HEK293 (cell line): ENCODE results near the gene BCOR.
A peak's percentile ranks its signal among the peaks of the same experiment; 100 is the strongest.

Source experiments
- CTCF ChIA-PET: fragments of 350-600 bp; formaldehyde crosslinking; extraction: SDS; loops from one replicate; lab custom pipeline; 2021; ENCODE audit warnings: antibody characterized with exemption; lab: Yijun Ruan, JAX
- POLR2A ChIA-PET: fragments of 300-600 bp; formaldehyde crosslinking; extraction: SDS; loops from one replicate; lab custom pipeline; 2020; ENCODE audit warnings: antibody characterized with exemption, inconsistent platforms; lab: Yijun Ruan, JAX
- H3K27ac ChIP-seq: fragments of 200-500 bp; sonication (Bioruptor generic); 2 replicates; pipeline ENCODE4 v1.5.1; 2014; ENCODE audit warnings: low read depth, low read length, control low read depth, inconsistent platforms; ENCODE audit errors: extremely low read depth
- H3K36me3 ChIP-seq, 2 experiments: fragments of 200-500 bp in 1 of 2; sonication (Bioruptor generic) in 1 of 2; 1 replicate in 1 of 2; 2 replicates in 1 of 2; pipeline ENCODE4 v1.5.1; 2014 to 2017; ENCODE audit warnings: inconsistent platforms in 2 of 2, low read length in 2 of 2; ENCODE audit not compliant: control insufficient read depth in 2 of 2, insufficient read depth in 1 of 2
- H3K4me1 ChIP-seq: fragments of 200-500 bp; sonication (Bioruptor generic); 2 replicates; pipeline ENCODE4 v1.5.1; 2014; ENCODE audit warnings: mild to moderate bottlenecking, low read length, inconsistent platforms; ENCODE audit not compliant: control insufficient read depth, insufficient read depth
- H3K4me3 ChIP-seq: 2 replicates; pipeline ENCODE4 v1.5.1; 2011; ENCODE audit warnings: low read depth, mild to moderate bottlenecking, control low read depth, low read length, moderate library complexity
- H3K9me3 ChIP-seq: fragments of 200-500 bp; sonication (Bioruptor generic); 2 replicates; pipeline ENCODE4 v1.5.1; 2014; ENCODE audit warnings: low read depth, low read length, inconsistent platforms; ENCODE audit not compliant: control insufficient read depth, insufficient read depth
- GLI2 ChIP-seq: fragments of 450-650 bp; formaldehyde crosslinking; IDR thresholded peaks from 2 replicates; pipeline ENCODE4; 2017; ENCODE audit warnings: missing biosample characterization, missing genetic modification characterization, low read depth, borderline replicate concordance
- KLF9 ChIP-seq: fragments of 450-650 bp; formaldehyde crosslinking; IDR thresholded peaks from 2 replicates; pipeline ENCODE4 v1.5.1; 2016; ENCODE audit warnings: missing biosample characterization, missing genetic modification characterization, low read depth
- REPIN1 ChIP-seq: fragments of 450-650 bp; formaldehyde crosslinking; IDR thresholded peaks from 2 replicates; pipeline ENCODE4 v1.5.1; 2017; ENCODE audit warnings: missing biosample characterization, missing genetic modification characterization, low read depth
- SALL2 ChIP-seq: fragments of 450-650 bp; formaldehyde crosslinking; IDR thresholded peaks from 2 replicates; pipeline ENCODE4 v1.5.0; 2017; ENCODE audit warnings: missing biosample characterization, mild to moderate bottlenecking, missing genetic modification characterization, borderline replicate concordance
- SCRT2 ChIP-seq: fragments of 450-650 bp; formaldehyde crosslinking; IDR thresholded peaks from 2 replicates; pipeline ENCODE4 v1.5.1; 2016; ENCODE audit warnings: missing biosample characterization, missing genetic modification characterization
- TRIM28 ChIP-seq: IDR thresholded peaks from 2 replicates; pipeline ENCODE4 v1.6.1; 2011; ENCODE audit warnings: low read length, control low read depth, borderline replicate concordance
- WT1 ChIP-seq: fragments of 450-650 bp; formaldehyde crosslinking; IDR thresholded peaks from 2 replicates; pipeline ENCODE4 v1.5.1; 2016; ENCODE audit warnings: missing biosample characterization, missing genetic modification characterization
- ZBTB17 ChIP-seq: fragments of 450-650 bp; formaldehyde crosslinking; IDR thresholded peaks from 2 replicates; pipeline ENCODE4 v1.5.1; 2016; ENCODE audit warnings: missing biosample characterization, missing genetic modification characterization
- ZBTB20 ChIP-seq: fragments of 450-650 bp; formaldehyde crosslinking; IDR thresholded peaks from 2 replicates; pipeline ENCODE4 v1.5.1; 2016; ENCODE audit warnings: missing biosample characterization, missing genetic modification characterization
- ZBTB48 ChIP-seq: fragments of 450-650 bp; formaldehyde crosslinking; IDR thresholded peaks from 2 replicates; pipeline ENCODE4 v1.5.1; 2016; ENCODE audit warnings: missing biosample characterization, missing genetic modification characterization
- ZBTB8A ChIP-seq: fragments of 450-650 bp; formaldehyde crosslinking; IDR thresholded peaks from 2 replicates; pipeline ENCODE4 v1.5.1; 2016; ENCODE audit warnings: missing biosample characterization, missing genetic modification characterization
- ZFP41 ChIP-seq: fragments of 450-650 bp; formaldehyde crosslinking; IDR thresholded peaks from 2 replicates; pipeline ENCODE4 v1.5.1; 2016; ENCODE audit warnings: missing biosample characterization, missing genetic modification characterization, borderline replicate concordance
- ZFP69B ChIP-seq: fragments of 450-650 bp; formaldehyde crosslinking; IDR thresholded peaks from 2 replicates; pipeline ENCODE4 v1.5.1; 2016; ENCODE audit warnings: missing biosample characterization, missing genetic modification characterization
- ZIC2 ChIP-seq: fragments of 450-650 bp; formaldehyde crosslinking; IDR thresholded peaks from 2 replicates; pipeline ENCODE4 v1.5.1; 2016; ENCODE audit warnings: missing biosample characterization, missing genetic modification characterization
- ZNF132 ChIP-seq: fragments of 450-650 bp; formaldehyde crosslinking; IDR thresholded peaks from 2 replicates; pipeline ENCODE4 v1.5.1; 2017; ENCODE audit warnings: missing biosample characterization, missing genetic modification characterization, borderline replicate concordance
- ZNF169 ChIP-seq: fragments of 450-650 bp; formaldehyde crosslinking; IDR thresholded peaks from 2 replicates; pipeline ENCODE4 v1.5.1; 2016; ENCODE audit warnings: missing biosample characterization, missing genetic modification characterization
- ZNF248 ChIP-seq: fragments of 450-650 bp; formaldehyde crosslinking; IDR thresholded peaks from 2 replicates; pipeline ENCODE4 v1.5.1; 2017; ENCODE audit warnings: missing biosample characterization, missing genetic modification characterization
- ZNF311 ChIP-seq: fragments of 450-650 bp; formaldehyde crosslinking; IDR thresholded peaks from 2 replicates; pipeline ENCODE4 v1.5.1; 2017; ENCODE audit warnings: missing biosample characterization, missing genetic modification characterization, borderline replicate concordance
- ZNF391 ChIP-seq: fragments of 450-650 bp; formaldehyde crosslinking; IDR thresholded peaks from 2 replicates; pipeline ENCODE4 v1.5.1; 2016; ENCODE audit warnings: low read depth, missing biosample characterization, missing genetic modification characterization, borderline replicate concordance
- ZNF433 ChIP-seq: fragments of 450-650 bp; formaldehyde crosslinking; IDR thresholded peaks from 2 replicates; pipeline ENCODE4 v1.5.1; 2016; ENCODE audit warnings: missing biosample characterization, missing genetic modification characterization, low read depth
- ZNF473 ChIP-seq: fragments of 450-650 bp; formaldehyde crosslinking; IDR thresholded peaks from 2 replicates; pipeline ENCODE4 v1.5.1; 2017; ENCODE audit warnings: missing biosample characterization, missing genetic modification characterization
- ZNF514 ChIP-seq: fragments of 450-650 bp; formaldehyde crosslinking; IDR thresholded peaks from 2 replicates; pipeline ENCODE4 v1.5.1; 2016; ENCODE audit warnings: missing biosample characterization, missing genetic modification characterization
- ZNF549 ChIP-seq: fragments of 450-650 bp; IDR thresholded peaks from 2 replicates; pipeline ENCODE4 v1.5.1; 2018; ENCODE audit warnings: missing biosample characterization, missing genetic modification characterization, mild to moderate bottlenecking, inconsistent platforms, moderate library complexity
- ZNF610 ChIP-seq: fragments of 450-650 bp; formaldehyde crosslinking; IDR thresholded peaks from 2 replicates; pipeline ENCODE4 v1.5.1; 2016; ENCODE audit warnings: missing biosample characterization, missing genetic modification characterization, borderline replicate concordance
- ZNF658 ChIP-seq: fragments of 450-650 bp; formaldehyde crosslinking; IDR thresholded peaks from 2 replicates; pipeline ENCODE4; 2016; ENCODE audit warnings: missing biosample characterization, missing genetic modification characterization
- ZNF670 ChIP-seq: fragments of 450-650 bp; formaldehyde crosslinking; IDR thresholded peaks from 2 replicates; pipeline ENCODE4 v1.5.1; 2016; ENCODE audit warnings: missing biosample characterization, missing genetic modification characterization, low read depth
- ZNF776 ChIP-seq: fragments of 450-650 bp; formaldehyde crosslinking; IDR thresholded peaks from 2 replicates; pipeline ENCODE4 v1.5.0; 2017; ENCODE audit warnings: missing biosample characterization, missing genetic modification characterization, borderline replicate concordance
- ZNF837 ChIP-seq: fragments of 450-650 bp; formaldehyde crosslinking; IDR thresholded peaks from 2 replicates; pipeline ENCODE4 v1.5.1; 2016; ENCODE audit warnings: missing biosample characterization, missing genetic modification characterization
- TF ChIP-seq, protein P1 (sequence below): fragments of 450-650 bp; formaldehyde crosslinking; IDR thresholded peaks from 2 replicates; pipeline ENCODE4 v1.5.1; 2016; ENCODE audit warnings: missing biosample characterization, missing genetic modification characterization, borderline replicate concordance

BCOR gene

DNA sequence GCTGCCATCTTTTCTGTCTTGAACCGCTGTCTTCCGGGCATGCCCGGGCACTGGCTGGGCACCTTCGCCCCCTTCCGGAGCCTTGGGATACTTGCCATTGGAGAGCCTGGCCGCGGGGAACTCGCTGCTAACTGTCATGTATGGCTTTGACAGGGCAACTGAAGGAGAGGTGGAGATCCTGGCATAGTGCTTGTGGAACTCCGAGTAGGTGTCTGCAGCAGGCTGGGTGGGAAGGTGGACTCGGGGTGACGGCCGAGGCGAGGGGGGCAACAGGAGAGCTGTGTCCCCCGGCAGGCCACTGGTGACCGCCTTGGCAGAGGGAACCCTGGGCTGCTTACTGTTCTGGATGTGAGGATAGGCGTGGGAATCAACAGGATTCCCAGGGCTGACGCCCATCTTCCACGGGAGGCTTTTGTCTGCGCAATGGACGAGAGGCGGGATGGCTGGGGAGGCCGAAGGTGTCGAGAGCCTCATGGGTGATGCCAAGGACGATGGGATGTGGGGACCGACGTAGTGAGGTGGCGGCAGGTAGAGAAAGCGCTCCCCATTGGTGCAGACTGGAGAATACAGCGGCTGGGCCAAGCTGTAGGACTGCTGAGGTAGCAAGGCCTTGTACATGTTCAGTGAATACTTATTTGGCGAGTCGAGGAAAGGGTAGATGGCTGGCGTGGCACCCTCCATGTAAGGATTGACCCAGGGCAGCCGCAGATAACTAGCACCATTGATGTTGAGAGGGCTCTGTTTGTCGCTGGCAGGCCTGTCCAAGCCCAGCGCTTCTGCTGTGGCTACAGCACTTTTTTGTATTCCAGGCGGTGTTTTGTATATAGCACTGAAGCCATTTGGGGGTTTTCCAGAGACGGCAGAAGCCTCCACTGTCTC, 23.4 kb downstream of the BCOR start:
- no peak overlapping the region for H3K27ac ChIP-seq
- H3K9me3 ChIP-seq, result no peaks in the 10 kb centered on the region
- ChIA-PET POLR2A (no interaction called here), CTCF (interaction anchor here (0.6 kb wide), 1 partner anchor 1179 kb away, joined by 3 read pairs; no protein-coding TSS in a partner anchor)
- H3K4me1 ChIP-seq, result no peaks in the 10 kb centered on the region; the same call in 1 of the 2 replicates
- TF ChIP-seq ZNF837, result no peak
- no peak for TF ChIP-seq ZFP69B
- TF ChIP-seq ZFP41 (tag by site-specific recombination), result no peak
- TF ChIP-seq ZNF776 (tag by site-specific recombination), result no peak
- TF ChIP-seq ZNF514, result no peak
- no peak for TF ChIP-seq ZNF433
- H3K36me3 ChIP-seq, result peaks cover 21 to 97% of the 10 kb centered on the region in 2 experiments
- no peak overlapping the region for H3K4me3 ChIP-seq

DNA sequence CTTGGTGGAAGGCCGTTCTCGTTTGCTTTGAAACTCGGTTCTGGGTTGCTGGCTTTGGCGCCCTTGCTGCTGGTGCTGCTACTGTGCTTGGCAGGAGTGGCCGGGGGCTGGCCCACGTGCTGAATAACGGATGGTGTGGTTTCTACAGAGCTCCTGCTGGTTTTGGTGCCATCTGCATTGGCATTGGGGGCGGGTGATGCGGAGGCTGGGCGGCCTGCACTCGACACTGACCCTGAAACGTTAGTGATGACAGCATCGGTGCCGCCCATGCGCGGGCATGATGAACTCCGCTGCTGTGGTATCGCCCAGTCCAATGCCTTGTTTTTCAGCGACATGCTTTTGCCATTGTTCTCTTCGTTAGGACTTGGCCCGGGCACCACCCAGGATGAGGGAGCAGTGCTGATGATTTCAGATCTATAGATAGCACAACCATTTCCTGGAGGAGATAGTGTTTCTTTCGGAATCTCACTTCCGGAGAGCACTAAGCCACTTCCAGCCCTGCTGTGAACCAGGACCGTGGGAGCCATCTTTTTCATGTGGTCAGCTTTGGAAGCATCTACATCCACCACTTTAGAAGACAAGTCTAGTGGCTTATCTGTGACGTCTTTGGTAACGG, 24.2 kb downstream of the BCOR start:
- H3K4me1 ChIP-seq, result no peaks in the 10 kb centered on the region
- no peaks in the 10 kb centered on the region for H3K9me3 ChIP-seq
- H3K4me3 ChIP-seq, result no peak overlapping the region
- H3K27ac ChIP-seq, result no peak overlapping the region
- no peak for TF ChIP-seq WT1 (tag by site-specific recombination)
- TF ChIP-seq ZBTB48, result no peak
- TF ChIP-seq ZNF549, result no peak
- peaks cover 25 to 99% of the 10 kb centered on the region in 2 experiments for H3K36me3 ChIP-seq
- ChIA-PET CTCF (no interaction called here), POLR2A (no interaction called here)

DNA sequence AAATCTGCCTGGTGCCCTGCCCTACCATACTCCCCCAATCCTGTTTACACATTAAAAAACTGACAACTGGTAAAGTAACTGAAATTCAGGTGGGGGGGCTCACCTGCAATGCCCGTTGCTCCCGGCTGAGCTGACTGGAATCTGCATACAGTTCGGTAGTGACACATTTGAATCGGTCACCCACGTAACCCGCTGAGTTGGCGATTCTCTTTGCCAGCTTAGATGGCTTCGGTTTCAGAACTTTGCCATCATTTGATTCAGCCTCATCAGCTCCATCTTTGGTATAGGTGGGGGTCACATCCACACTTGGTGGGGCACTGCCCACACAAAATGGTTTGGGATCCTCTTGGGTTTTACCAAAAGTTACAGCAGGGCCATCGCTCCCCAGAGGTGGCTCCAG, 25.5 kb downstream of the BCOR start:
- Histone ChIP-seq H3K4me1 (no peaks in the 10 kb centered on the region), H3K36me3 (peaks cover 25 to 100% of the 10 kb centered on the region in 2 experiments), H3K27ac (no peak overlapping the region), H3K9me3 (no peaks in the 10 kb centered on the region), H3K4me3 (no peak overlapping the region)
- POLR2A ChIA-PET, result no interaction called here
- TF ChIP-seq ZNF311 (tag by site-specific recombination) (no peak), ZNF473 (tag by site-specific recombination) (no peak), ZBTB20 (tag by site-specific recombination) (no peak), ZNF391 (tag by site-specific recombination) (no peak), ZNF658 (tag by site-specific recombination) (no peak), ZNF132 (tag by site-specific recombination) (no peak)
- TF ChIP-seq, protein P1, sequence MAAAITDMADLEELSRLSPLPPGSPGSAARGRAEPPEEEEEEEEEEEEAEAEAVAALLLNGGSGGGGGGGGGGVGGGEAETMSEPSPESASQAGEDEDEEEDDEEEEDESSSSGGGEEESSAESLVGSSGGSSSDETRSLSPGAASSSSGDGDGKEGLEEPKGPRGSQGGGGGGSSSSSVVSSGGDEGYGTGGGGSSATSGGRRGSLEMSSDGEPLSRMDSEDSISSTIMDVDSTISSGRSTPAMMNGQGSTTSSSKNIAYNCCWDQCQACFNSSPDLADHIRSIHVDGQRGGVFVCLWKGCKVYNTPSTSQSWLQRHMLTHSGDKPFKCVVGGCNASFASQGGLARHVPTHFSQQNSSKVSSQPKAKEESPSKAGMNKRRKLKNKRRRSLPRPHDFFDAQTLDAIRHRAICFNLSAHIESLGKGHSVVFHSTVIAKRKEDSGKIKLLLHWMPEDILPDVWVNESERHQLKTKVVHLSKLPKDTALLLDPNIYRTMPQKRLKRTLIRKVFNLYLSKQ (tag by site-specific recombination), result no peak
- CTCF ChIA-PET, result no interaction called here

DNA sequence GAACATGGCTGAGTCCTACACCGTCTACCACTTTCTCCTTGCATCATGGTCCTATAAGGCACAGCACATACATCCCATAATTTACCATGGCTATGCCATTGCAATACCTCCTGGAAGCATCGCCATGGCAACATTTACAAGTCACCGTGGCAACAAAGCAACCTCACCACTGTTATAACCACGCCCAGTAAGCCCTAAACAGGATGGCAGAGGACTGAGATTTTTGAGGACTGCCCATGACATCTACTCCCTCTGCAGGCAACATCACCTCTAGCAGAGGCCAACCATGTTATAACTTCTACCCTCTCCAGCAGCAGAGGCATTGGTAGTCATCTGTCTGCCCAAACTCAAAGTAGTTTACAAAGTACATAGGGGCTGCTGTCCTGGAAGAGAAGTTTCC, 29.7 kb downstream of the BCOR start:
- ChIA-PET POLR2A (no interaction called here), CTCF (no interaction called here)
- no peaks in the 10 kb centered on the region for H3K4me1 ChIP-seq
- H3K4me3 ChIP-seq, result no peak overlapping the region
- H3K36me3 ChIP-seq, result peaks cover 24 to 100% of the 10 kb centered on the region in 2 experiments
- H3K27ac ChIP-seq, result no peak overlapping the region
- no peaks in the 10 kb centered on the region for H3K9me3 ChIP-seq
- no peak for TF ChIP-seq ZBTB8A (tag by site-specific recombination)
- TF ChIP-seq GLI2 (tag by site-specific recombination), result no peak
- no peak for TF ChIP-seq ZIC2 (tag by site-specific recombination)
- no peak for TF ChIP-seq ZNF248 (tag by site-specific recombination)
- no peak for TF ChIP-seq TRIM28
- TF ChIP-seq SALL2 (tag by site-specific recombination), result no peak
- no peak for TF ChIP-seq REPIN1 (tag by site-specific recombination)
- TF ChIP-seq ZNF169, result no peak
- no peak for TF ChIP-seq ZNF670
- TF ChIP-seq SCRT2 (tag by site-specific recombination), result no peak
- no peak for TF ChIP-seq ZNF610 (tag by site-specific recombination)
- peak; percentile 24; the same call in 1 of the 2 replicates for TF ChIP-seq ZBTB17 (tag by site-specific recombination)
- no peak for TF ChIP-seq KLF9 (tag by site-specific recombination)
- no peak for TF ChIP-seq ZNF433
